NCI-H2196 treated with DMSO at 0.1 percent for 48 hours (cell line): ENCODE measurements around the gene MAN1C1.

ENCODE experiments used
- DNase-seq: peaks from one replicate; lab custom pipeline; 2025; ENCODE audit not compliant: unreplicated experiment; lab: John Stamatoyannopoulos, UW

Gene MAN1C1

DNA sequence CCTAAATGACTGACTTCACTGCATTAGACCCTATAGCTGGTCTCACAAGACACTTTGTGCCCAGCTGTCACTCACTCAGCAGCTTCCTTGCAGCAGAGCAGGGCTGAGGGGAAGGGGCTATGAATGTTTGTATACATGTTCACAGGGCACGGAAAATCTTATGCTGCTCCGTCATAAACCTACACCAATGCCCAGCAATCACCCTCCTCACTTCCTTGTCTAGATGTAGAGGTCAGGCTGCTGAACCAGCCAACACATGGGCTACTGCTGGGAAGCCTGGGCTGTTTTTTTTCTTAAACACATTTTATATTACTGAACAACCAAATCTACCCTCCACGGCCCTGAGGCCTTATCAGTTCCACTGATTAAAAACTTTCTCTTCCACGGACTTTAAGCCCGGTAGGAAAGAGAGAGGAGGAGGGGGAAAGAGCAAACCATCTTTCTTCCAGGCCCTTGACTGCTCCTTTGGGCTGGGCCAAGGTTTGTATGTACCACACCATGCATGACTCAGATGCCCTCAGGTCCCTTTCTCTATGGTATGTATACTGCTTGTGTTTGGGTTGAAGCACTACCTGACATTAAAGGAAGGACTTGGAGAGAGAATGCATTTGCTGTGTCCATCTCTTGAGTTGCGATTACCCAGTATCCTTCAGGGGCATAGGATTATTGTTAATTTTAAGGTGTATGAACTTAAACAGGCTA lies 215.9 kb downstream of the MAN1C1 start:
- no peak for DNase-seq

DNA sequence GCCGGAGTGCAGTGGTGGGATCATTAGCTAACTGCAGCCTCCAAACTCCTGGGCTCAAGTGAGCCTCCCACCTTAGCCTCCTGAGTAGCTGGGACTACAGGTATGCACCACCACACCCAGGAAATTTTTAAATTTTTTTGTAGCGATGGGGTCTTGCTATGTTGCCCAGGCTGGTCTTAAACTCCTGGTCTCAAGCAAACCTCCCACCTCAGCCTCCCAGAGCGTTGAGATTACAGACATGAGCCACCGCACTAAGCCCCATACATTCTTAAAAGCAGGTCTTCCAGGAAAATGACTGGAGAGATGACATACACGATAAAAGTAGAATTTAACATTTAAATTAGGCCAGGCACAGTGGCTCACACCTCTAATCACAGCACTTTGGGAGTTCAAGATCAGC lies 216.6 kb downstream of the MAN1C1 start:
- no peak for DNase-seq
